ENCODE measurements around the gene ESF1. TPM values are rescaled to one million over a fixed set of nuclear protein-coding genes. Genes with fewer than 3 reads are reported as not detected.

Gene ESF1
- total RNA-seq, 1 experiment from 2014 or later, result 36.9 TPM

DNA sequence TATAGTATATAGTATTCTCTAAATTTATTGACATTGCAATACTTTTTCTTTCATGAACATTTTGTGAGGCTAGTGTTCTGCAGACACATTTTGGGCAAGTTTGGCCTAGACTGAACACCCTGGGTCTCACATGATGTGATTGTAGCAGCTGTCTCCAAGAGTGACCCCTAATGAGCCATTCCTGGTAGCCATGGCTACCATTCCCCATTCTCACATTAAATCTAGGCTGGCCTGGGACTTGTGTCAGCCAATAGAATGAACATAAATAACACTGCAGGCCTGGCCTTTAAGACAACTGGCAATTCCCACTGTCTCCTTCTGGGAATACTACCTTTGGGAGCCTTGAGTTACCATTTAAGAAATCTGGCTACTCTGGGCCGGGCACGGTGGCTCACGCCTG is 108.0 kb downstream of the ESF1 start:
- Histone ChIP-seq H3K4me2 (ENCODE audit: insufficient read depth, insufficient read length, low read length) (no peak overlapping the region), H2BK20ac (ENCODE audit: low read depth, low read length, poor library complexity, severe bottlenecking) (no peak overlapping the region), H3K27ac (ENCODE audit: insufficient read length, low read depth, low read length) (no peak overlapping the region), H3T11ph (ENCODE audit: low read length) (no peak overlapping the region), H2BK15ac (ENCODE audit: low read depth, low read length) (no peak overlapping the region), H4K91ac (ENCODE audit: insufficient read length, low read depth, low read length) (no peak overlapping the region), H3K18ac (ENCODE audit: insufficient read length, low read depth, low read length) (no peak overlapping the region), H3K9ac (ENCODE audit: extremely low read depth, insufficient read length, low read length) (no peak overlapping the region), H3K14ac (ENCODE audit: insufficient read depth, low read length) (no peak overlapping the region), H3K4me1 (ENCODE audit: insufficient read depth, low read length) (no peaks in the 10 kb centered on the region), H4K20me1 (ENCODE audit: control insufficient read depth, insufficient read depth, insufficient read length) (no peaks in the 10 kb centered on the region), H3K27me3 (ENCODE audit: insufficient read depth, low read length) (no peaks in the 10 kb centered on the region), H3K23ac (ENCODE audit: insufficient read length, low read depth, low read length) (no peak overlapping the region), H2BK5ac (ENCODE audit: insufficient read length, low read length) (no peak overlapping the region), H3K9me3 (ENCODE audit: control insufficient read depth, low read depth, low read length) (no peaks in the 10 kb centered on the region), H2BK120ac (ENCODE audit: low read depth, low read length, poor library complexity, severe bottlenecking) (no peak overlapping the region), H2AFZ (ENCODE audit: low read length) (no peak overlapping the region), H2AK5ac (ENCODE audit: insufficient read length, low read length) (no peak overlapping the region), H3K79me2 (ENCODE audit: insufficient read depth, low read length) (0 out of 2 replicates have a peak, but pooled peaks cover 2% of the 10 kb centered on the region), H3K23me2 (ENCODE audit: insufficient read length, low read depth, low read length, poor library complexity, severe bottlenecking) (no peaks in the 10 kb centered on the region), H4K5ac (ENCODE audit: insufficient read length, low read depth, low read length) (no peak overlapping the region), H2BK12ac (ENCODE audit: insufficient read length, low read depth, low read length) (no peak overlapping the region), H3K56ac (ENCODE audit: insufficient read length, low read depth, low read length) (no peak overlapping the region), H4K8ac (replicated peaks; ENCODE audit: insufficient read length, low read depth, low read length) (no peak overlapping the region), H3K4ac (ENCODE audit: low read depth, low read length) (no peak overlapping the region), H3K79me1 (ENCODE audit: insufficient read depth, low read depth, low read length, poor library complexity, severe bottlenecking) (no peaks in the 10 kb centered on the region)
- WGBS (ENCODE audit: extremely low coverage, insufficient read length, low lambda C conversion rate), result no CpG with 5 or more reads among the region's 3 CpGs
- H3K36me3 Mint-ChIP-seq (ENCODE audit: insufficient read depth in 1 of 3, low read depth in 3 of 3), result 0 out of 7 replicates have a peak, but pooled peaks cover 0 to 2% (median 1%) of the 10 kb centered on the region in 3 experiments
- H3K4me3 Mint-ChIP-seq, result no peak overlapping the region
- peaks cover 2% of the 10 kb centered on the region; the same call in 1 of the 2 replicates for H3K27me3 Mint-ChIP-seq (ENCODE audit: low read depth)
- no peak for DNase-seq
- H3K4me1 Mint-ChIP-seq, result no peaks in the 10 kb centered on the region
- no peak overlapping the region for H3K27ac Mint-ChIP-seq
- TF ChIP-seq, protein P1, sequence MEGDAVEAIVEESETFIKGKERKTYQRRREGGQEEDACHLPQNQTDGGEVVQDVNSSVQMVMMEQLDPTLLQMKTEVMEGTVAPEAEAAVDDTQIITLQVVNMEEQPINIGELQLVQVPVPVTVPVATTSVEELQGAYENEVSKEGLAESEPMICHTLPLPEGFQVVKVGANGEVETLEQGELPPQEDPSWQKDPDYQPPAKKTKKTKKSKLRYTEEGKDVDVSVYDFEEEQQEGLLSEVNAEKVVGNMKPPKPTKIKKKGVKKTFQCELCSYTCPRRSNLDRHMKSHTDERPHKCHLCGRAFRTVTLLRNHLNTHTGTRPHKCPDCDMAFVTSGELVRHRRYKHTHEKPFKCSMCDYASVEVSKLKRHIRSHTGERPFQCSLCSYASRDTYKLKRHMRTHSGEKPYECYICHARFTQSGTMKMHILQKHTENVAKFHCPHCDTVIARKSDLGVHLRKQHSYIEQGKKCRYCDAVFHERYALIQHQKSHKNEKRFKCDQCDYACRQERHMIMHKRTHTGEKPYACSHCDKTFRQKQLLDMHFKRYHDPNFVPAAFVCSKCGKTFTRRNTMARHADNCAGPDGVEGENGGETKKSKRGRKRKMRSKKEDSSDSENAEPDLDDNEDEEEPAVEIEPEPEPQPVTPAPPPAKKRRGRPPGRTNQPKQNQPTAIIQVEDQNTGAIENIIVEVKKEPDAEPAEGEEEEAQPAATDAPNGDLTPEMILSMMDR (conservative IDR thresholded peaks at IDR 0.05), result no peak
- H3K9me3 Mint-ChIP-seq, result peaks cover 3 to 4% of the 10 kb centered on the region in 2 experiments; a peak in 2 of 5 replicates

Measured in H9 (cell line).